Keratinocyte (primary cell): ENCODE results near the gene NCOA3.

Source experiments
- EZH2 ChIP-seq: IDR thresholded peaks from one replicate; pipeline ENCODE4 v1.6.1; 2012; ENCODE audit warnings: inconsistent platforms, mild to moderate bottlenecking, low read length, moderate library complexity
- TF ChIP-seq, protein P1 (sequence below), 3 experiments: IDR thresholded peaks in 1 of 3; conservative IDR thresholded peaks in 1 of 3; optimal IDR thresholded peaks in 1 of 3; 2 replicates in 2 of 3; 3 replicates in 1 of 3; pipeline versions ENCODE3 to v1.5.1; 2011; ENCODE audit warnings: low read length in 3 of 3, mild to moderate bottlenecking in 3 of 3, moderate library complexity in 2 of 3, control low read depth in 1 of 3, inconsistent platforms in 1 of 3; ENCODE audit not compliant: insufficient read depth in 2 of 3; ENCODE audit errors: extremely low read depth in 1 of 3

DNA sequence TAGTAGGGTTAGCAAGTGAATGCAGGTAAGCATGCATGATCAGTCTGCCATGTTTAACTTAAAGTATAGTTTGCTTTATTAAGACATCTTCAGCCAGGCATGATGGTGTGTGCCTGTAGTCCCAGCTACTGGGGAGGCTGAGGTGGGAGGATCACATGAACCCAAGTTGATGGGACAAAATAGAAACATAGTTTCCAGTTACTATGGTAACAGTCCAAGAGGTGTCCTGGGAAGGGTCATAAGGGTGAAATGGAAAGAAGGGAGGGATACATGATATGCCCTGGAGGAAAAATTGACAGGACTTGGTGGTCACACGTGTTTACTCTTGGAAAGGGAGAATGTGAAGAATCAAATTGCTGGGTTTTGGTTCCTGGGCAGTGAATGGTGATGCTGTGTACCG is 143.9 kb downstream of the NCOA3 start:
- no peak for TF ChIP-seq EZH2
- TF ChIP-seq, protein P1, sequence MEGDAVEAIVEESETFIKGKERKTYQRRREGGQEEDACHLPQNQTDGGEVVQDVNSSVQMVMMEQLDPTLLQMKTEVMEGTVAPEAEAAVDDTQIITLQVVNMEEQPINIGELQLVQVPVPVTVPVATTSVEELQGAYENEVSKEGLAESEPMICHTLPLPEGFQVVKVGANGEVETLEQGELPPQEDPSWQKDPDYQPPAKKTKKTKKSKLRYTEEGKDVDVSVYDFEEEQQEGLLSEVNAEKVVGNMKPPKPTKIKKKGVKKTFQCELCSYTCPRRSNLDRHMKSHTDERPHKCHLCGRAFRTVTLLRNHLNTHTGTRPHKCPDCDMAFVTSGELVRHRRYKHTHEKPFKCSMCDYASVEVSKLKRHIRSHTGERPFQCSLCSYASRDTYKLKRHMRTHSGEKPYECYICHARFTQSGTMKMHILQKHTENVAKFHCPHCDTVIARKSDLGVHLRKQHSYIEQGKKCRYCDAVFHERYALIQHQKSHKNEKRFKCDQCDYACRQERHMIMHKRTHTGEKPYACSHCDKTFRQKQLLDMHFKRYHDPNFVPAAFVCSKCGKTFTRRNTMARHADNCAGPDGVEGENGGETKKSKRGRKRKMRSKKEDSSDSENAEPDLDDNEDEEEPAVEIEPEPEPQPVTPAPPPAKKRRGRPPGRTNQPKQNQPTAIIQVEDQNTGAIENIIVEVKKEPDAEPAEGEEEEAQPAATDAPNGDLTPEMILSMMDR (optimal IDR thresholded peaks at IDR 0.05 in 1 of 3, IDR thresholded peaks at IDR 0.05 in 1 of 3, conservative IDR thresholded peaks at IDR 0.05 in 1 of 3; ENCODE audit: extremely low read depth in 1 of 3, insufficient read depth in 2 of 3, low read length in 3 of 3), result no peak
